VCaP (cell line): ENCODE data around the gene RBMS1.
"Not testable (repeated sequence)": the region's sequence is repeated elsewhere in the genome, so short reads cannot be mapped to it uniquely, and the experiment has no call there.

ENCODE experiments used
- H3K27ac ChIP-seq: fragments of 450-650 bp; 2 replicates; pipeline ENCODE4 v1.5.1; 2017
- CTCF ChIP-seq: fragments of 450-650 bp; conservative IDR thresholded peaks from 2 replicates; pipeline ENCODE4 v1.5.1; 2017; ENCODE audit warnings: mild to moderate bottlenecking, moderate library complexity

RBMS1 gene

GRCh38 chr2:160445673-160446072, 47.9 kb downstream of the RBMS1 start:
- no peak for TF ChIP-seq CTCF

DNA sequence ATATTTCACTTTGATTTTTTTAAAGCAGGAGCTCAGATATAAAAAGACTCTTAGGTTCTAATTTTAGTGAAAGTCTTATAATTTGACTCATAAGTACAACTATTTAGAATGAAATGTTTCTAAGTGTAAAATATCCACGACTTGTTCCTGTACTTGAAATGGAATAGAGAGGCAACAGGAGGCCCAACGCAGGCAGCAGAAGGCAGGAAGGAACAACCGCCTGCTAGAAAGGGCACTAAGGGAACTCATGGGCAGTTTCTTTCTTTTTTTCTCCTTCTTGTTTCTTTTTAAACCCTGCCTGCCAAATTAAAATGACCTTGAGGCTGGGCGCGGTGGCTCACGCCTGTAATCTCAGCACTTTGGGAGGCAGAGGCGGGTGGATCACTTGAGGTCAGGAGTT, 51.0 kb downstream of the RBMS1 start:
- no peak overlapping the region for H3K27ac ChIP-seq
- no peak for TF ChIP-seq CTCF

More at GRCh38 chr2:160445673-160446072, 47.9 kb downstream of the RBMS1 start:
- H3K27ac ChIP-seq = no peak overlapping the region

DNA sequence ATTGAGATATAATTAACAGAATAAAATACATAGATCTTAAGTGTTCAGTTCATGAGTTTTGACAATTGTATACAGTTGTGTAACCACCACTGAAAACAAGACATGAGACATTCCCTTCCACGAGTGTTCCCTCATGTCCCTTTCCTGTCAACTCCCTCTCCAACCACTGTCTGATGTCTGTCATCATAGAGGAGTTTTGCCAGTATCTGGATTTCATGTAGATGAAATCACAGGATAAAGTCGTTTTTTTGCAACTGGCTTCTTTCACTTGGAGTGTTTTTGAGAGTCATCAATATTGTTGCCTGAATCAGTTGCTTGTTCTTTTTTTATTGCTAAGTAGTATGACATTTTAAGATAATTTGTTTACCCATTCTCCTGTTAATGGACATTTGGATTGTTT, 52.7 kb downstream of the RBMS1 start:
- TF ChIP-seq CTCF = no peak
- no peak overlapping the region for H3K27ac ChIP-seq

DNA sequence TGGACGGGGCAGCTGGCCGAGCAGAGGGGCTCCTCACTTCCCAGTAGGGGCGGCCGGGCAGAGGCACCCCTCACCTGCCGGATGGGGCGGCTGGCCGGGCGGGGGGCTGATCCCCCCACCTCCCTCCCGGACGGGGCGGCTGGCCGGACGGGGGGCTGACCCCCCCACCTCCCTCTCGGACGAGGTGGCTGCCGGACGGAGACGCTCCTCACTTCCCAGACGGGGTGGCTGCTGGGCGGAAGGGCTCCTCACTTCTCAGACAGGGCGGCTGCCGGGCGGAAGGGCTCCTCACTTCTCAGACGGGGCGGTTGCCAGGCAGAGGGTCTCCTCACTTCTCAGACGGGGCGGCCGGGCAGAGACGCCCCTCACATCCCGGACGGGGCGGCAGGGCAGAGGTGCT, 54.6 kb downstream of the RBMS1 start:
- not testable (repeated sequence) for H3K27ac ChIP-seq

DNA sequence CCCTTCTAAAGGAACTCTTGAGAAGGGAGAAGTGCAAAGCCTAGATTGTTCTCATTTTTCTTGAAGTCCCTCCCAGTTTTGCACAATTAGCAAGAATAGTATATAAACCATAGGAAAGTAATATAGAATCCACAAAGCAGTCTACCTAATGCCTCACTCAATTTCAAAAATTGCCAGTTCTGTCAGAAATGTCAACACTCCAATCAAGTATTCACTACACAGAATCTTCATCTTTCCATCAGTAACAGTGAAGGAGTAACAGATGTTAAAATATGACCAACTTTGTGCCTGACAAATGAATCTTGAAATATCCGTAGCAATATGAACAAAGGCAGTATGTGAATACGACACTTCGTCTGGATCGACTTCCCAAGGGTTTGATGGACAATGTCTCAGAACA, 56.3 kb downstream of the RBMS1 start:
- no peak for TF ChIP-seq CTCF

DNA sequence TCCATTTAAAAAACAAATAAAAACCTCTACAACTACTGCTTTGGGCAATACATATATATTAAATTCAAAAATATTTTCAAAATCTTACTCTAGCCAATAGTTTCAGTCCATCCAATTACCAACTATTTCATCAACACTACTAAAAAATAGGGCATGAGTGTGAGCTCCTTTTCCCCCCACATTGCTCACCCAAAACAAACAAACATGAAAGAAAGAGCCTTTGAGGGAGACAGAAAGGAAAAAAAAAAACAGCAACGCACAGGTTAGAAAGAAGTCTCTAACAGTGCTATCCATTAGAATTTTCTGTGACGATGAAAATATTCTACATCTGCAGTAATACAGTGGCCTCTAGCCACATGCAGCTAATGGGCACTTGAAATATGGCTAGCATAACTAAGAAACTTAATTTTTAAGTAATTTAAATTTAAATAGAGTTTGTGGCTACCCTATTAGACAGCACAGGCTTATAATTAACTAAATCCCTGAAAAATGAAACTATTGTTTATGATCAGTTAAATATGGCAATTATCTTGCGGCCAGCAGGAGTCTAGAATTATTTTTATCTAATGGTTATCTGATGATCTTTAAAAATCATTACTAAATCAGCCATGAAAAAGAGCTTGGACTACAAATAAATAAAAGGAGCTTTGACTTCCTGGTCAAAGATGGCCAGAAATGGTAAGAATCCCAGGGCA, 59.2 kb downstream of the RBMS1 start:
- H3K27ac ChIP-seq = no peak overlapping the region
- TF ChIP-seq CTCF = no peak

More for the DNA sequence above, 56.3 kb downstream of the RBMS1 start:
- H3K27ac ChIP-seq = no peak overlapping the region

DNA sequence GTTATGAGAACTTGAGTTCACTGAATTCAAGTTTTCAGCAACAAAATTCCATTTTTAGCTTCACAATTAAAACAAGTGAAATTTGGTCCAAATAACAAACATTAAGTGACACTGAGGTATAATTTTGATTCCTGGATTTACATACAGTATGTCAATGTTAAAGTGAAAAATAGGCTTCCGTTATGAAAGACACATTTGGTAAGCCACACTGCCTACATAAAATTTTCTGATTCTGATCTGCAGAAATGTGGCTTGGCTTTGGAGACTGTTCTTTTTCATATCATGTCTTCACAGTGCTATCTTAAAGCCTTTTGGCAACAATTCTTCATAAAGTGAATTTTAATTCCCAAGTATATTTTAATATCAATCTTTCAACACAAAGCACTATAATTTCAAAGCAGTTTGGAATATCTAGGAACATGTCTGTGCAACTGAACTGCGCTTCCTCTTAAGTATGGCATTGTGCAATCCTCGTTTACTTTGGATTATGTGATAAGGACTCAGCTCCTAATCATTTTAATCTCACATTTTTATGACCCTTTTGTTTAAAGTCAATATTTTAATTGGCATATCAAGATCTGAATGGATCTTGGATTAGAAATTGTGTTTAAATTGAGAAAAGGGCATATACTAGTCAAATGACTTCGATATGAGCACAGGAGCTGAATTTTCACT, 60.0 kb downstream of the RBMS1 start:
- no peak for TF ChIP-seq CTCF
- no peak overlapping the region for H3K27ac ChIP-seq

DNA sequence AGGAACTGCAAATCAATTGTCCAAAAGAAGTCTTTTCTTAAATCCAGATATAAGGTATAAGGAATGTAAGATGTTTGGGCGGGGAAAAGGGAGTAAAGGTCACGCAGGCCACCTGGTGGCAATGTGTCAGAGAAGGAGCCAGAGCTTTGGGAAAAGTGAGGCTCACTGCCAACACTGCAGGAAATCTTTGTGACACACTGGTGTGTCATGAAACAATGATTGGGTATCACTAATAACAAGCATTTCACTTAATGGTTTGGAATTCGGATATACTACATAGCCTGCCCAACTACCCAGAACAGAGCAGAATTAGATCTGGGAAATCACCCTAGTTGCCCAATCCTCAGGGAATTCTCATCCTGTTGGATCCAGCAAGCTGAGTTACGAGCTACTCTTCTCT, 61.0 kb downstream of the RBMS1 start:
- TF ChIP-seq CTCF = no peak
- no peak overlapping the region for H3K27ac ChIP-seq
